Activated CD8-positive, alpha-beta memory T cell treated with anti-CD3 and anti-CD28 coated beads, Interleukin-2, amount 50 U/mL, for 1 hour (primary cell): Measurements from ENCODE around the gene DIAPH2.
"Not testable (repeated sequence)": the region's sequence is repeated elsewhere in the genome, so short reads cannot be mapped to it uniquely, and the experiment has no call there.

ENCODE experiments used
- DNase-seq: peaks from one replicate; pipeline ENCODE4 v3.0.0-alpha.2; 2020; ENCODE audit errors: extremely low read depth

Gene DIAPH2

DNA sequence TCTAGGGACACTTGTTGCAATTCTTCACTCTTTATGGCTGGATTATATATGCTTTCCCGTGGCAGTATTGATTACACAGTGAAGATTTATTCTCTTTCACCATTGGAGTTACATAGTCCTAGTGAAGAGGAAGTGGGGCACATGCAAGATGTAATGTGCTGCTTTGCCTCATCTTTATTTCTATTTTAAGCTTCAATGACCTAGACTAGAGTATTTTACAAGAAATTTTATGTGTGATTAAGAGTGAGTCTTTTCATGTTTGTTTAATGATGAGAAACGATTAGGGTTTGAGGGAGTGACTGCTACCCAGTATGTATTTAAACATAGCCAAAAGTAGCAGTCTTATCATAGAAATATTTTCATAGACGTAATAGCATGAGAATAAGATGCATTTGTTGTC lies 30.8 kb downstream of the DIAPH2 start:
- no peak for DNase-seq

DNA sequence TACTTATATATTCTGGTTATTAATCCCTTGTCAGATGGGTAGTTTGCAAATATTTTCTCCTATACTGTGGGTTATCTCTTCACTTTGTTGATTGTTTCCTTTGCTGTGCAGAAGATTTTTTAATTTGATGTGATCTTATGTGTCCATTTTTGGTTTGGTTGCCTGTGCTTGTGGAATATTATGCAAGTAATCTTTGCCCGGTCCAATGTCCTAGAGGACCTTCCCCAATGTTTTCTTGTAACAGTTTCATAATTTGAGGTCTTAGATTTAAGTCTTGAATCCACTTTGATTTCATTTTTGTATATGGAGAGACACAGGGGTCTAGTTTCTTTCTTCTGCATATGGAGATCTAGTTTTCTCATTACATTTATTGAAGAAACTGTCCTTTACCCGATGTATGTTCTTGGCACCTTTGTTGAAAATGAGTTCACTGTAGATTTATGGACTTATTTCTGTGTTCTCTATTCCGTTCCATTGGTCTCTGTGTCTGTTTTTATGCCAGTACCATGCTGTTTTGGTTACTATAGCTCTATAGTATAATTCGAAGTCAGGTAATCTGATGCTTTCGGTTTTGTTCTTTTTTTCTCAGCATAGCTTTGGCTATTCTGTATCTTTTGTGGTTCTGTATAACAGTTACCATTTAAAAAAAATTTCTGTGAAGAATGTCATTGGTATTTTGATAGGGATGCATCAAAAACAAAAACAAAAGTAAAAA lies 34.7 kb downstream of the DIAPH2 start:
- no peak for DNase-seq

DNA sequence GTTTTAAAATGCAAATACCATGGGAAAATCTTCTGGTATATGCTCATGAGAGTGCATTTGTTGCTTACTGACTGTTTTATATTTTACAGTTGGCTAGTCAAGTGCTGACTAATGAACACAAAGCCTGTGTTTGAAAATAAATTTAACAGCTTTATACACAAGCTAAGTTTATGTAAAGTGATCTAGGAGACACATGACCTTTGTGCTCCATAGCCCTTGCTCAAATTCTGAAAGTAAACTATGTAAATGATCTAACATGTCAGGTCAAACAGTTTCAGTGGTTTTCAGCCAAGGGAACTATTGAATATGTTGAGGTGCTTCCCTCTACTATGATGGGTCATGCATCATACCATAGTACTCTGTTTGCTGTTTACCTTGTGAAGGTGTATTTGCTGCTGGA lies 36.7 kb downstream of the DIAPH2 start:
- DNase-seq: no peak

DNA sequence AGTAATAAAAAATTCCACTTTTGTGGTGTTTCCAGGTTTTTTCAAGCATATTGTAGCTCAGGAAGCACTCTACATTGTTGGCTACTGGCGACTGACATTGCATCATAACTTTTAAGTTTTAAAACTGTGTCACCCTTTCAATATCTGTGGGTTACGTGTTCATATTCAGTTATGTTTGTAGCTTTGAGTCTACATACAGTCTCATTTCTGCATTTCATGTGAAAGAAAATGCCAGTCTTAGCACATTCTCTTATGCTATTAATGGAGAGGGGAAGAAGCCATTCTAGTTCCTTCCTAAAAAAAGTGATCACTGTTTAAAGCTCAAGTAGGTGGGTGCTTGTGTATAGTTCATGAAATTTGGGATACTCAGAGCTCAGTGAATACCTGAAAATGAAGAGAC lies 38.1 kb downstream of the DIAPH2 start:
- DNase-seq: no peak

DNA sequence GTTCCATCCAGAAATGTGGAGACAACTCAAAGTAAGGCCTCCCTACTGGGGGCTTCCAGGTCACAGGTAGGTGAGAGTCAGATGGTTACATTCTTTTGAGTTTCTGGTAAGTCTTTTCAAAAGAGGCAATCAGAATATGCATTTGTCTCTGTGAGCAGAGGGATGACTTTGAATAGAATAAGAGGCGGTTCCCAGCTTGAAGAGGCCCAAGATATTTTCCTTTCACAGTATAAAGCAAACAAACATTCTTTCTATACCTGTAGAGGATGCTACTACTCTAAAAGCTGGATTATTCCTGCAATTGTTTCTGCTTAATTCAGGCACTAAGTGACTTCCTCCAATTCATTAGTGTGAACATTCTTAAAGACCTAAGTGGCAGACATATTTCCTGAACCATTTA lies 44.4 kb downstream of the DIAPH2 start:
- no peak for DNase-seq

DNA sequence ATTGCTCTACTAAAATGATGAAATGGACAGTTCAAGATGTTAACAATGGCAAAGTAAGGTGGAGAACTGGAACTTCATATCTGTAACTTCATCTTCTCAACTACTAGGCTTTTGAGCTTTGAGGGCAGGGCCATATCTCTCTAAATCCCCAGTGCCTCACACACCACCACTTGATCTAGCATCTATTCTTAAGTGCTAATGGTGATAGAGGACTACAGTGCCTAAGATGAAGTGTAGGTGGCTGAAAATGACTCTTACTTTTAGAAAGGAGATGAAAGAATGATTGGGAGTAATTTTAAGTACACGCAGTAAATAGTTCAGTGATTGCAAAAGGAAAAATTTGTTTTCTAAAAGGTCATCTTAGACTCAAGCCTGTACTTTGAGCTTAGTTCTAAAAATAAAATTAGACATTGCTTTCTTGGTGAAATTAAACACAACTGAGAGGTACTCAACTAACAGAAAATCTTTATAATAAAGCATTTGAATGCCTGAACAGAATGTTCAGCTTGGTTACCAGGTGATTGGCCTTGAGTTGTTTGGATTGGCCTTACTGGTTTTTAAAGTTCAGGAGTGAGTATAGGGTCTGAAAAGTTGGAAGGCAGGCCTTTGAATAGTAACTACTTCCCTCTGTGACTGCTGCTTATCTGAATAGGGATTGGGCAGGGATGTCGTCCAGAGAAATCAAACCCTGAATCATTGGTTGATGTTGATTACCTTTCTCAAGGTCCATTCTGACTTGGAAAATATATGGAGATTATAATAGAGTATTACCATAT lies 45.4 kb downstream of the DIAPH2 start:
- no peak for DNase-seq

DNA sequence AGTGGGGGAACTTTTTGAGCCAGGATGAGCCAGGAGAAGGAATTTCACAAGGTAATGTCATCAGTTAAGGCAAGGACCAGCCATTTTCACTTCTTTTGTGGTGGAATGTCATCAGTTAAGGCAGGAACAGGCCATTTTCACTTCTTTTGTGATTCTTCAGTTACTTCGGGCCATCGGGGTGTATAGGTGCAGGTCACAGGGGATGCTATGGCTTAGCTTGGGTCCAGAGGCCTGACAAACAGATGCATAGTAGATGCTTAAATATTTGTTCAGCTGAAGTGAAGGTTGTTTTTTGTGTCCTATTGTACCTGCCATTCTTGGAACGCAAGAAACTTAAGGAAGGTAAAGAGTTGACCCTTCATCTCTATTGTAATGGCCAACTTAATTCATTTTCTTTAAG lies 46.4 kb downstream of the DIAPH2 start:
- DNase-seq: not testable (repeated sequence)

DNA sequence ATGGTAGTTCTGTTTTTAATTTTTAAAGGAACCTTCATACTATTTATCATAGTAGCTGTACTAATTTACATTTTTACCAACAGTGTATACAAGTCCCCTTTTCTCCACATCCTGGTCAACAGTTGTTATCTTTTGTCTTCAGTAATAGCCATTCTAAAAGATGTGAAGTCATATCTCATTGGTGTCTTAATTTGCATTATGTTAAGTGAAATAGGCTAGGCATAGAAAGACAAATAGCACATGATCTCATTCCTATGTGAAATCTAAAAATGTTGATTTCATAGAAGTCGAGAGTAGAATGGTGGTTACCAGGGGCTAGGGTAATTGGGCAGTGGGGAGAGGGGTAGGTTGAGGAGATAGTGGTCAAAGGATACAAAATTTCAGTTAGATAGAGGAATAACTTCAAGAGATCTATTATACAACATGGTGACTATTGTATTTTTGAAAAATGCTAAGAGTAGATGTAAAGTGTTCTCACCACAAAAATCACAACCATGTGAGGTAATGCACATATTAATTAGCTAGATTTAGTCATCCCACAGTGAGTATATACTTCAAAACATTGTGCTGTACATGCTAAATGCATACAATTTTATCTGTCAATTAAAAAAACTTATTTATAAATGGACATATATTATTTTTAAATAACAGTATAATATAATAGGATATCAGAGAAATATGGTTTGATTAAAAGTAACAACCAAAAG lies 58.9 kb downstream of the DIAPH2 start:
- no peak for DNase-seq

DNA sequence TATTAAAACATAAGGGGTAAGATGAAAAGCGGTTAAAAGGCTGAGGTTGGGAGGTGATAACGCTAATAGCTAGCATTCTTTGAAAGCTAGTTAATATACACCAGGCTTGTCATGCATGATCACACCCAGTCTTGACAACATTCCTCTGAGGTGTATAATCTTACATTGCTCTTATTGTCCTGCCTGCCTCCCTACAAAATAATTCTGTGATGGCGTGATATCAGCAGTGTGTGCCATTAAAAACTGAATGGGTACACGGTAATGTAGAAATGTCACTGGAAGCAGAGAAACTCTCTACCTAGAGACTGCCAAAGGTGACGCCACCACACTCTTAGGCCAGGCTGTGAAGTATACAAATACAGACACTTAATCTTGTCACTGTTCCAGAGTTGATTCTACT lies 68.1 kb downstream of the DIAPH2 start:
- DNase-seq: no peak

DNA sequence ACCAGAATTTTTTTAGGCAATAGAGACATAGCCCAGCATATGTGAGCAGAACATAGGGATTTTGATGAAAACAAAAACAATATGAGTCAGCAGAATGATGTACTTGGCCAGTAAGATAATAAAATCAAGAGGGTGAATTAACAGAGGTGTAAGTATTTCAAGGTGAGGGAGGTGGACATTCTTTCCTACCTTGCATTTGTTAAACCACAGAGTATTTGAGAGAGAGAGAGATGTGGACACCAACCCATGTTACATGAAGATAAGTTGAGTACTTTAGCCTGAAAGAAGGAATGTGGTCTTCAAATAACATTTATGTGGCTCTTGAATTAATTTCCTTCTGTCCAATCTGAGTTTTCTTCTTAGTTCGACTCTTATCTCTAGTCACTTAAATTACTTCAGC lies 68.6 kb downstream of the DIAPH2 start:
- DNase-seq: no peak

DNA sequence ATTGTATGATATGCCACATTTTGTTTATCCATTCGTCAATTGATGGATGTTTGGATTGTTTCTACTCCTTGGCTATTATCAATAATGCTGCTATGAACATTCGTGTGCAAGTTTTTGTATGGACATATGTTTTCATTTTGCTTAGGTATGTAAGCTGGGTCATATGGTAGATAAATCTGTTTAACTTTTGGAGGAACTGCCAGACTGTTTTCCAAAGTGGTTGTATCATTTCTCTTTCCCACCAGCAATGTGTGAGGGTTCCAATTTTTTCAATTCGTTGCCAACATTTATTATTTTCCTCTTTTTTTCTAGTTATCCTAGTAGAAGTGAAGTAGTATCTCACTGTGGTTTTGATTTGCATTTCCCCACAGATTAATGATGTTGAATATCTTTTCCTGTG lies 71.8 kb downstream of the DIAPH2 start:
- no peak for DNase-seq

DNA sequence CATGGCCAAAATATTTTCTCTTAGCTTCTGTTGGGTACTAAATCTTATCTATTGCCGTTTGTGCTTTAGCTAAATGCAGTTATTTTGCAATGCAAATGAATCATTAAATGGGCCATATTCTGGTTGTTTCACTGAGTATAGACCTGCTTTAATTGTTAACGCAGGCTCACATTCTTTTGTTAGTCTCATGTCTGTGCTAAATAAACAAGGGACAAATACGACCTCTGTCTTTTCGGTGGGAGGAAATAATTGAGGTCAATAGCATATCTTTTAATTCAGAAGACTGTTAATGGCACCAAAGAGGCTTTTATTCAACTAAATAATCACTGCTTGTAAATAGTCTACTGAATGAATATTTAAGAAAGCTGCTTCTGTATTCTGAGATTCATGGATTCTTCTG lies 76.9 kb downstream of the DIAPH2 start:
- DNase-seq: no peak

DNA sequence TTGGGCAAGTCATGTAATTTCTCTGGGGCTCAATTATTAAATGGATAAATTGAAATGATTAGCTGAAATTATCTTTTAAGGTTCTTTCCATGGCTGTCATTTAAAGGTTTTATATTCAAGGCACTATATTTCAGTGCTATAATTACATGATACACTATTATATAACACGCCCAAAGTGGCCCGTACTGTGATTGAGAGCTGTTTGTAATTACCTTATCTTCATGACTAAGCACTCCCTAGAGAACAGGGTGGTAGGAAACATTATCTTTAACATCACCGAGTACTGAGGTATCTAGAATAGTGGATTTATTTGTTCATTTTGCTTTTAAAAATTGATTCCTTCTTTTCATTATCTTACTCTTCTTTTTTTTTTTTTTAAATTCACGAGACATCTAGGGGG lies 79.0 kb downstream of the DIAPH2 start:
- DNase-seq: no peak

DNA sequence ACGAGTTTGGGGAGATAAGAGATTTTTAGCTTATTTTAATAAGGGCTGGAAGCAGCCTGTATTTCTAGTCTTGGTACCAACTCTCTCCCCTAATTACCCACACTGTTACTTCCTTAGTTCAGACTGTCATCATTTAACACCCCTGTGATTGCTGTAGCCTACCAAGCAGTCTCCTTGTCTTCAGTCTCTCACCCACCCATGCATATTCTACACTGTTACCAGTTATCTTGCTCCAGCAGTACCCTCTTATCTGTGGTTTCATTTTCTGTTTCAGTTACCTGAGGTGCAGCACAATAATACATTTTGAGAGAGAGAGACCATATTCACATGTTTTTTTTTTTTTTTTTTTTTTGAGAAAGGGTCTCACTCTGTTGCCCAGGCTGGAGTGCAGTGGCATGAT lies 80.2 kb downstream of the DIAPH2 start:
- no peak for DNase-seq

DNA sequence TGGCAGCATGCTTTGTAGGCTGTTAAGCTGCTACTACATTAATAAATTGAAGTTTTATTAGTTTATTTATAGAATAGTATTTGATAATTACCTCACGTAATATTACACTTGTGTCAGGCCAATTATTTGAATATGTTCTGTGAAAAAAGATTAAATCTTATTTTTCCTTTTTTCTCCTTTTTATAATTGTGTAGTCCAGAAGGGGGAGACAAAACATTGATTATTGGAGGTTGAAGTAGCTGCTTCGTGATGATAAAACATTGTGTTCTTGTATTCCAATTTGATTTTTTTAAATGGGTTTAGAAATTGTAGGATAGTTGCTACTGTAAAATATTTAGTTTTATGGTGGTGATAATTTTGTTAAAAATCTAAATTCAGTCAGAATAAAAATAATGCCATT lies 85.7 kb downstream of the DIAPH2 start:
- DNase-seq: no peak

DNA sequence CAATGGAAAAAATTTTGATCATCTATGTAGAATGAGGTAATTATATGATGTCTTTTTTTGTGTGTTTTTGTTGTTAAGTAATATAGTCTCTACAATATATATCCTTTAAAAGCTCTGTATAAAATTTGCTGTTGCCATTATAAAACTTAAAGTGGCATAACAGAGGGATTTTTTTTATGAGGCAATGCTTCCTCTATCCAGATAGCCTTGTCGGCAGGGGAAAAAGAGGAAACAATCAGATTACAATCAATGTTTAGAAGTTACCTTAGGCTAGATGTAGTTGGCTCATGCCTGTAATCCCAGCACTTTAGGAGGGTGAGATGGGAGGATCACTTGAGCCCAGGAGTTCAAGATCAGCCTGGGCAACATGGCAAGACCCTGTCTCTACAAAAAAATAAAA lies 86.8 kb downstream of the DIAPH2 start:
- no peak for DNase-seq

DNA sequence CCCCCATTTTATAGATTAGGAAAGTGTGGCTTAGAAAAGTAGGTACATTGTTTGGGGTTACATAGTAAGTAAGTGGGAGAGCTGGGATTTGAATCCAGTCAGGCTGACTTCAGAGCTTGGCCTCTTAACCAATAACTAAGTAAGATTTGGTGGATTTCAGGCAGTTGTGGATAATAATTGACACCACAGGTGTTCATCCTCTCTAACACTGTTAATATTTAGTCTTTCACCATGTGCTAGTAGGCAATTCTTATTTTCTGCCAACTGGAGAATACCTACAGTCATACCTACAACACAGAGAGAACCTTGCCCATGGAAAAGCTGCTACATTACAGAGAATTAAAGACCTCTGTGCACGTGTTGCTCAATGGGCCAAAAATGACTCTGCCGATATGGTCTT lies 89.5 kb downstream of the DIAPH2 start:
- DNase-seq: no peak

DNA sequence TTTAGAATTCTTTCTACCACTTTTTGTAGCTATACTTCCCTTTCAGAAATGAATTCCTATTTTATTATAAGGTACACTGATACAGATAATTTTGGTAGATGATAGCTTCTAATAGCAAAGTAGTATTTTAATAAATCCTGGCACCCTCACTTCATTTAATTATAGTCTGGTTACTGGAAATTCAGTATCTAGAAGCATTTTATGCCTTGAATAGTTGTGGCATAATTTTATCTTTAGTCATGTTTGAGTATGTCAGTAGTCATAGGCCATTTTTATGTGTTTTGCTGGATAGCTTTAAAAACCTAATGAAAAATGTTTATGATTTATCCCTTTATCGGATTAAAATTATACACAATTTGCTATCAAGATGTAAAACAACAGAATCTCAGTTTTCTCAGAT lies 92.3 kb downstream of the DIAPH2 start:
- DNase-seq: no peak

DNA sequence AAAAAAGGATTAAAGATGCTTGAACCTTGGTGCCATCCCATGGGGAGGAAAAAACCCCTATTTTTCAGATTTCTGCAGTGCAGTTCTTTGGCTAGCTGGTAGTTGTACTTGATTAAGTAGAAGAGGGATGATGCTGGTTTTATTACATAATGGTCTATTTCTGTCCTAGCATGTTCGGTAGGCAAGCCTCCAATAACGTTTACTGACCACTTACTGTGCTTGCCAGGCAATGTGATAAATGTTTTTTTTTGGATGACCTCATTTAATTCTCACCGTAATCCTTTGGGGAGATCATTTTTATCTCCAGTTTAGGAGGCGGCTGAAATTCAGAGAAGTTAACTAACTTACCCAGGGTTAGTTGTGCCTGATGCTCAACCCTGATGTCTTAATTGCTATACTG lies 106.9 kb downstream of the DIAPH2 start:
- no peak for DNase-seq

DNA sequence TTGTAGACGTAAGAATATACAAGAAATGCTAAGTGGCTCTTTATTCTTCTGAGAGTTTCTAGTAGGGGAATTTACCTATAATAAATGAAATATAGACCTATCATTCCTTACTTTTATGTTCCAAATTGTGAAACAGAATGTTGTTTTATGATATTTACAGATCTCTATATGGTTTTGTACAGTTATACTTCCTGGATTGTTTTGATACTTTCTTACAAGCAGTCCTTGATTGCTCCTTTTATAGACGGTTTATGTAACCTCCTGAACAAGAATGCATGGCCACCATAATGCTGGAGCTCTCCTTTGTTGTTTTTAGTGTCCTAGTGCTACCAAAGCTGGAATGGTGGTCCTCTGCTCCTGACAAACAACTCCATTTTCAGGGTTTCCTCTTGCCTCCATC lies 107.4 kb downstream of the DIAPH2 start:
- no peak for DNase-seq

DNA sequence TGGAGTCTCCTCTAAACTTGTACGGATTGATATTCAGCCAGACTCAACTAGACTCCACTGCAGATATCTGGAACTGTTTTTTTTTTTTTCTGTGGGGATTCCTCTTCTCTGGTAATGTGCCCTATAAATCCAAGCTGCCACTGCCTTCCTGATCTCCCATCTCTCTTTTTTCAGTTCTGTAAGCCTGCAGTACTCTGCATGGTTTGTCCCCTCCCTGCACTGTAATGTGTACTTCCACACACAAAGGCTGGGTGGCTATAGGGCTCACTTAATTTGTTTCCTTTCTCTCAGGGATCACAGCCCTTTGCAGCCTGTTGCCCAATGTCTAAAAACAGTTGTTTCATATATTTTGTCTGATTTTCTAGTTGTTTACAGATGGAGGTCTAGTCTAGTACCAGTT lies 114.3 kb downstream of the DIAPH2 start:
- no peak for DNase-seq

DNA sequence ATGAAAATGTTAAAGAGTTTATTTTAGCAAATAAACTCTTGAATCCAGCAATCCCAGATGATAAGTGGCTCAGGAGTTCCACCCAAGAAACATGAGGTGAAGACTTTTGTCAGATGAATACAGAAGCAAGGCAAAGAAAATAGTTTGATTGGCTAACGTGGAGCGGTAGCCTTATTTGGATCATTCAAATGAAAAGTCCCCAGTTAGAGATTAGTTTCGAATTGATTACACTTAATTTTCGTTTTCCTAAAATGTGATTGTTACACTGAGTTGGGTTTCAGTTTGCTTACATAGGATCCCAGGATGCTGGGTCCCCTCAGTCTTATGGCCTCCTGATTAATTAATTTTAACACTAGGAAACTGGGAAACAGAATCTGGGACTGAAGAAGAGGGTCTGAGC lies 122.7 kb downstream of the DIAPH2 start:
- no peak for DNase-seq

DNA sequence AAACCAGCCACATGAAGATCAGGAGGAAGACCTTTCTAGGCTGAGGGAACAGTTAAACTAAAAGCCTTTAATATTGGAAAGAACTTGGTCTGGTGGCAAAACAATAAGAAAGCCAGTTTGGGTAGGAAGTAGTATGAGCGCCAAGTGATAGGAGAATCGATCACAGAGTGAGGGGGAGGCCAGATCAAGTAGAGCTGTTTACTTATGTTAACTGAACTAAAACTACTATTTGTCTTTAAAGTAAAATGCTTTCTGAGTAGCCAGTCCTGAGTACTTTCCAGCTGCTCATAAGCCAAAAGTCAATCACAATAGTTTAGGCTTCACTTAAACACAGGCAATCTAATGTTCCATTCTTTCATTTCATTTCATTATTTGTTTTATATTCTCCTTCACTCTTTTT lies 136.3 kb downstream of the DIAPH2 start:
- no peak for DNase-seq
